Esophagus mucosa (tissue), 1 donor: Measurements from ENCODE around the gene COL1A1. TPM values are rescaled to one million over a fixed set of nuclear protein-coding genes. Genes with fewer than 3 reads are reported as not detected.

Source experiments
- ATAC-seq: fragments of 200-7000 bp; cut with Tn5 transposase; one replicate; pipeline ENCODE4 v1.9.1; 2020
- total RNA-seq: library from RNA; stranded (reverse); gene quantifications from one replicate; pipeline ENCODE4 v1.2.4, GENCODE V29; 2023
- donor health status: DM: yes; HTN: yes; CAD: no.

COL1A1 gene
- total RNA-seq, 1 donor from 2014 or later, result 42.7 TPM

DNA sequence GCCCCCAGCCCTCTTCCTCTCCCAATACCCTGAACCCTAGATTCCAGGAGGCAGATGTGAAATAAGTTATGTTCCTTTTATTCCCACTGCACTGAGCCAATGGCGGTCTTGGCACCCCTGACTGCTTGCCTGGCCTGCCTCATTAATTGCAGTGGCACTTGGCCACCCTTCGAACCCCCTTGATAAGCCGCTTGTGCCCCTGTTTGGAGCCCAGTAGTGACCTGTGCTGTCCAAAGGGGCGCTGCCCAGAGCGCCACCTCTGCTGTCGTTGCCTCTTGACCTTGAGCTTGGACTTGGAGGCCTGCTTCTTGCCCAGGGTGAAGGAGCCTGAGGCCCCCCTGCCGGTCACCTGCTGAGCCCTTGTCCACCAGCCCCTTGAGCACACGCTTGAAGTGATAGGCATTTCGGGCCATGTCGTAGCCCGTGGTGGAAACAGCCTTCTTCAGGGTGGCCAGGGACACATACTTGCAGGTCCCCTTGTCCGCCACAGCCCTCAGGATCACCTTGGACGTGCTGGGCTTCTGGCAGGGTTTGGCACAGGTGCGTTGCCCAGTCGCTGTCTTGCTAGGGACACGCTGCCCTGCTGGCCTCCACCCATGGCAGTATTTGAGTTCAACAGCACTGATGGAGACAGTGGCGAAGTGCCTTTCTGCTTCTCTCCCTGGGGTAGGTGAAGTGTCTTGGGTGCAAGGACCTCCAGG is 29.9 kb downstream of the COL1A1 start:
- ATAC-seq, result no peak

- ATAC-seq, result peak; percentile 35
These were observed 30.6 kb downstream of the COL1A1 start for GRCh38 chr17:50170662-50171370.

DNA sequence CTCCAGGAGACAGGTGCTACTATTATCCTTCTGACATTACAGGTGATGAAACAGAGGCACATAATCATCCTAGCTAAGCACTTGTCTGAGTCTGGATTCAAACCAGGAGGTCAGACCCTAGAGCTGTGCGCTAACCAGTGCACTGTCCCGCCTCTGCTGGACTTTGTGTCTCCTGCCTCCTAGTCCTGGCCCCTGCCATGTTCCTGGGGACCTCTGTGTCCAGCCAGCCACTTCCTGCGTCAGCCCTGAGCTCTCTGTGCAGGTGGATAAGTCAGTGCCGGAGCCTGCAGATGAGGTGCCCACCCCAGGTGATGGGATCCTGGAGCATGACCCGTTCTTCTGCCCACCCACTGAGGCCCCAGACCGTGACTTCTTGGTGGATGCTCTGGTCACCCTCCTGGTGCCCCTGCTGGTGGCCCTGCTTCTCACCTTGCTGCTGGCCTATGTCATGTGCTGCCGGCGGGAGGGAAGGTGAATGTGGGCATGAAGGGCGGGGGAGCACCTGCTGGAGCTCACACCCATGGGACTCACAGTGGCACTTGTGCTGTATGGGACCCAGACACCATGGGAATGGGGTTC is 31.5 kb downstream of the COL1A1 start:
- no peak for ATAC-seq

GRCh38 chr17:50169121-50169764 is 32.2 kb downstream of the COL1A1 start:
- peak; percentile 70 for ATAC-seq

DNA sequence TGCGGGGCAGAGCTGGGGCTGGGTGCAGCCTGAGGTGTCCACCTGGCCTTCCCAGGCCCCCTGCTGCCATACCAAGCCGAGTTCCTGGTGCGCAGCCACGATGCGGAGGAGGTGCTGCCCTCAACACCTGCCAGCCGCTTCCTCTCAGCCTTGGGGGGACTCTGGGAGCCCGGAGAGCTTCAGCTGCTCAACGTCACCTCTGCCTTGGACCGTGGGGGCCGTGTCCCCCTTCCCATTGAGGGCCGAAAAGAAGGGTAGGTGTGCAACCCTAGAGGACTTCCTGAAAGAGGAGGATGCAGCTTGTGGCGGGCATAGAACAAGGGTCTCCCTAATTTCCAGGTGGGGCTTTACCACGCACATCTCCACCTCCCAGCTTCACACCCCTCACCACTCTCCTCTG is 33.1 kb downstream of the COL1A1 start:
- ATAC-seq, result no peak

- no peak for ATAC-seq
These were observed 34.1 kb downstream of the COL1A1 start for GRCh38 chr17:50167371-50167770.

DNA sequence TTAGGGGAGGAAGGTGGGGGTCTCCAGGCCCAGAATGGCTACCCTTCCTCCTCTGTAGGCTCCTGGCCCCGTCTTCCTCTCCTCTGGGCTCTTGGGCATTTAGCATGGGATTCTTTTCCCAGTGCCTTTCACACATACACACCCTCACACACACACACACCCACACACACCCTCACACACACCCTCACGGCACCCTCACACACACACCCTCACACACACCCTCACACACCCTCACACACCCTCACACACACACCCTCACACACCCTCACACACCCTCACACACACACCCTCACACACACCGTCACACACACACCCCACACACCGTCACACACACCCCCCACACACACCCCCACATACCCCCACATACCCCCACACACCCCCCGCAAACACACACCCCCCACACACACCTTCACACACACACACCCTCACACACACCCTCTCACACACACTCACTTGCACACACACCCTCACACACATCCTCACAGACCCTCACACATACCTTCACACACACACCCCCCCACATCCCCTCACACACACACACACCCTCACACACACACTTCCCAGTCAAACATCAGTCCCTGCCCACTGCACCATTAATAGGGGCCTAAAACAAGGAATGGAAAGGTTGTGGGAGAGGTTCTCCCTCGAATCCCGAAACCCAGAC is 34.8 kb downstream of the COL1A1 start:
- no peak for ATAC-seq

- ATAC-seq, result no peak
These were observed 35.4 kb downstream of the COL1A1 start, which contains the start of gene SGCA for GRCh38 chr17:50165867-50166517. TSS of gene SGCA (plus strand) at chr17:50166005. CDS start at chr17:50166041, 36 bp downstream.

DNA sequence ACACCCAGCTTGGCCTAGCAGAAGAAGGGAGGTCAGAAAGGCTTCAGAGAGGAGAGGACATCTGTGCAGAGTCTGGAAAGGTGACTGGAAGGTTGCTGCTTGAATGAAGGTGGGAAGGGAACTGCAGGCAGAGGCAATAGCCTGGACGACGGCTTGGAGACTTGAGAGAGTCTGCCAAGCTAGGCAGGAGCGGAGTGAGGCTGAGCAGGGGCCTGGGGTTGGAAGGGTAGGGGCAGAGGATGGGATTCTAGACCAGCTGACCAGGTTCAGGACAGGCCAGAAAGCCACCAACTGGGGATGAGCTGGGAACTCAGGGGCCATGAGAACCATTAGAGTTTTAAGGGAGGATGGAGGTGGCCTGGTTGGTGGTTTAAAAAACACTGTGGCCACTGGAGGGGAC is 36.0 kb downstream of the COL1A1 start:
- no peak for ATAC-seq

DNA sequence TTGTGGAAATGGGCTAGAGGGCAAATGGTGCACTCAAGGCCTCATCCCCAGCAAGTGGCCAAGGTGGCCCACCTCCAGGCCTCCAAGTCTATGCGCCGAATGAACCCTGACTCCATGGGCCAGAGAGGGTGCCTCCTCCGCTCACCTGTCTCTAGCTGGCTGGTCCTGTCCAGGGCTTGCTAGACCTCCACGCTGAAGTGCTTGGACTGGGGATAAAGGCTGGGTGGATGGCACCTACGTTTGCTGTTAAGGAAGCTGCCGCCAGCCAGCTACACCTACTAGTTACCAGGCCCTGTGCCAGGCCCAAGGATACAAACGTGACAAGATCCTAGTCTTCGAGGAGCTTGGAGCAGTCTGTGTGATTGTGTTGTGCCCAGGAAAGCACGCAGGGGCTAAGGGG is 36.4 kb downstream of the COL1A1 start:
- ATAC-seq, result no peak

- no peak for ATAC-seq
These were observed 36.8 kb downstream of the COL1A1 start for GRCh38 chr17:50164697-50164988.

DNA sequence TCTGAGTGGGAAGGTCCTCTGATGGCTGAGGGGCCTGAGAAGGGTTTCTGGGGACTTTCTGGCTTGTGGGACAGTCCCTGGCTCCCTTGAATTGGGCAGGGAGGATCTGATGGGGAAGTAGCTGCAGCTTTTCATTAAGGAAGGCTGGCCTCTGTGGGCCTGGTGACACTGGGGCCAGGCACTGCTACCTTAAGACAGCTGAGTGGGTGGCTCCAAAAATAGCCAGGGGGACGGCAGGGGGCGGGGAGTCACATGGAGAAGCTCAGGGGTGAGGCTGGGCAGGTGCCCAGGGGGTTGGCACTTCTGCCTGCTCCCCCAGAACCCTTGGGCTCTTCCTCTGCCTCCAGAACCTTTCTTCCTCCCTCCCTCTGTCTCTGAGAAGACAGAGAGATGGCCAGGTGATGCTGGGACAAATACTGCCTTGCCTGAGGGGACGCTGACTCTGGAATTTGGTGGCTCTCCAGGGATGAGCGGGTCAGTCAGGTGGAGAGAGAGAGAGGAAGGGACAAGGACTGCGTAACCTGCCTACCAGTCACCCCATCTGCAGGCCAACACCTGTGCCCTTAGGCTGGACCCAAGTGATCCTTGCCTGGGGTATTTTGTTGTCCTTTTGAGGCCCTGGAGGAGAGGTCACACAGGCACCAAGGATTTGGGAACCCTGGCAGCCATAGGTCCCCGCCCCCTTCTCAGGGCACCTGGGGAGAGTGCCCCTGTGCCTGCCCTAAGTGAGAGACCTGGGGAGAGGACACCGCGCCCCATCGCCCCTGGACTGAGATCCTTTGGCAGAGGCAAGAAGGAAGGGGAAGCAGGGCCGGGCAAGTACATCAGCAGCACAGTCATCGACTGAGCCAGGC is 37.4 kb downstream of the COL1A1 start:
- ATAC-seq, result no peak

GRCh38 chr17:50162466-50163254 is 38.8 kb downstream of the COL1A1 start:
- no peak for ATAC-seq

GRCh38 chr17:50161911-50162288 is 39.5 kb downstream of the COL1A1 start:
- ATAC-seq, result peak; percentile 21

- ATAC-seq, result peak; percentile 91
These were observed 40.2 kb downstream of the COL1A1 start for GRCh38 chr17:50161023-50161910.

DNA sequence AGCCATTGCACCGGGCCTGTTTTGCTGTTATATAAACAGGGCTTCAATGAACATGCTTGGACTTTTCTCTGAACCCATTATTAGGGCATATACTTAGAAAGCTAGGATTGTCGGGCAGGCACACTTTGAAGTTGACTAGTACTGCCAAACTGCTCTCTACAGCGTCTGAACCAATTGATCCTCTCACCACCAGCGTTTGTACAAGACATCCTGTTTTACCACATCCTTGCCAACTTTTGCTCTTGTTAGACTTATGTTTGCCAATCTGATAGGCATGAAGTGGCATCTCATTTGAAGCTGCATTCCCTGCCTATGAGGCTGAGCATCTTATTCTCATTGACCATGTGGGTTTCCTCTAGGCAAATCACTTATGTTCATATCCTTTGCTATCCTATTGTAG is 43.5 kb downstream of the COL1A1 start:
- no peak for ATAC-seq

GRCh38 chr17:50155115-50155819 is 46.2 kb downstream of the COL1A1 start:
- no peak for ATAC-seq

DNA sequence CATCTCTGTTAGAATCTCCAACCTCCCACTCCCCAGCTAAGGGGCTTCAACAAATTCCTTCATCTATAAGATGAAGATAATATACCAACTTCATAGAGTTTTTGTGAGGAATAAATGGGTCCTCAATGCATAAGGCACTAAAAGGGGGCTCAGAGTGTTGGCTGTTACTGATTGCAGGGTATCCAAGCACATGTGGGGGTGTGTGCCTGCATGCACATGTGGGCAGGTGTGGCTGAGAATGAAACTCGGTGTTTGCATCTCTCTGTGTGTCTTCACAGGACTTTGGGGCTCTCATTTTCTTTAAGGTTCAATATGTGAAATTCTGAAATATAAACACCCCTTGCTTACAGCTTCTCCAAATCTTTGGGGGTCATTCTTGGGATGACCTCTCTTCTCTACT is 46.8 kb downstream of the COL1A1 start:
- ATAC-seq, result no peak
